GM19324 (cell line): ENCODE results near the gene MYLIP.

Experiments
- ATAC-seq: cut with Tn5 transposase; IDR thresholded peaks from one replicate; pipeline ENCODE4 v1.9.1; 2021; ENCODE audit warnings: mild to moderate bottlenecking, moderate library complexity; ENCODE audit not compliant: unreplicated experiment, low FRiP score

The MYLIP gene

GRCh38 chr6:16128759-16129622, at the start of gene MYLIP:
Gene MYLIP, plus strand, starts transcription at chr6:16129086. Its CDS starts 237 bp downstream, at chr6:16129323.
- ATAC-seq: peak; percentile 78

- no peak for ATAC-seq
Observed at GRCh38 chr6:16079354-16079753, 49.5 kb upstream of the MYLIP start.

- no peak for ATAC-seq
Observed at GRCh38 chr6:16080204-16080603, 48.7 kb upstream of the MYLIP start.

- no peak for ATAC-seq
Observed at GRCh38 chr6:16081326-16081725, 47.6 kb upstream of the MYLIP start.

- no peak for ATAC-seq
Observed at GRCh38 chr6:16082361-16082760, 46.5 kb upstream of the MYLIP start.

- ATAC-seq: no peak
Observed at GRCh38 chr6:16086965-16087364, 41.9 kb upstream of the MYLIP start.

- no peak for ATAC-seq
Observed at GRCh38 chr6:16087386-16087785, 41.5 kb upstream of the MYLIP start.

- no peak for ATAC-seq
Observed at GRCh38 chr6:16088409-16088808, 40.5 kb upstream of the MYLIP start.

- ATAC-seq: no peak
Observed at GRCh38 chr6:16089232-16090062, 39.4 kb upstream of the MYLIP start.

- no peak for ATAC-seq
Observed at GRCh38 chr6:16090452-16090851, 38.4 kb upstream of the MYLIP start.

- ATAC-seq: no peak
Observed at GRCh38 chr6:16090920-16091319, 38.0 kb upstream of the MYLIP start.

GRCh38 chr6:16092140-16092539, 36.7 kb upstream of the MYLIP start:
- ATAC-seq: no peak

GRCh38 chr6:16092990-16093389, 35.9 kb upstream of the MYLIP start:
- no peak for ATAC-seq

GRCh38 chr6:16095180-16095579, 33.7 kb upstream of the MYLIP start:
- no peak for ATAC-seq

- ATAC-seq: peak; percentile 91
Observed at GRCh38 chr6:16097382-16098171, 31.3 kb upstream of the MYLIP start.

- no peak for ATAC-seq
Observed at GRCh38 chr6:16098211-16098610, 30.7 kb upstream of the MYLIP start.

GRCh38 chr6:16102208-16102607, 26.7 kb upstream of the MYLIP start:
- ATAC-seq: no peak

GRCh38 chr6:16103722-16104121, 25.2 kb upstream of the MYLIP start:
- no peak for ATAC-seq

GRCh38 chr6:16104624-16105433, 24.1 kb upstream of the MYLIP start:
- ATAC-seq: no peak

GRCh38 chr6:16105854-16106253, 23.0 kb upstream of the MYLIP start:
- ATAC-seq: no peak
